NT2/D1 (cell line): ENCODE results near the gene CACNA1C.

Source experiments
- DNase-seq: peaks from one replicate; pipeline ENCODE4 v3.0.0-alpha.2; 2011; ENCODE audit warnings: low read depth, low spot score
- H3K27me3 ChIP-seq: 2 replicates; pipeline ENCODE4 v1.6.0; 2011; ENCODE audit warnings: mild to moderate bottlenecking; ENCODE audit not compliant: insufficient read length, insufficient read depth
- H3K36me3 ChIP-seq: 2 replicates; pipeline ENCODE4 v1.6.1; 2011; ENCODE audit warnings: mild to moderate bottlenecking, low read length, mixed read lengths; ENCODE audit not compliant: insufficient read depth, insufficient read length
- H3K4me1 ChIP-seq: 2 replicates; pipeline ENCODE4 v1.5.1; 2011; ENCODE audit not compliant: insufficient read depth, insufficient read length
- H3K4me3 ChIP-seq: 2 replicates; pipeline ENCODE4 v1.5.1; 2011; ENCODE audit warnings: low read depth; ENCODE audit not compliant: insufficient read length
- H3K9ac ChIP-seq: 2 replicates; pipeline ENCODE4 v1.6.0; 2011; ENCODE audit warnings: low read depth; ENCODE audit not compliant: insufficient read length
- H3K9me3 ChIP-seq: 2 replicates; pipeline ENCODE4 v1.5.1; 2011; ENCODE audit warnings: mild to moderate bottlenecking, low read length; ENCODE audit not compliant: insufficient read depth
- SUZ12 ChIP-seq: IDR thresholded peaks from 2 replicates; pipeline ENCODE4 v1.6.1; 2011; ENCODE audit not compliant: insufficient read length, insufficient read depth; ENCODE audit errors: extremely low read depth
- YY1 ChIP-seq: IDR thresholded peaks from 2 replicates; pipeline ENCODE4 v1.6.1; 2011; ENCODE audit not compliant: insufficient read length, insufficient read depth
- ZNF274 ChIP-seq: IDR thresholded peaks from 2 replicates; pipeline ENCODE4 v1.6.1; 2011; ENCODE audit warnings: mild to moderate bottlenecking, low read depth, low read length

Gene CACNA1C

DNA sequence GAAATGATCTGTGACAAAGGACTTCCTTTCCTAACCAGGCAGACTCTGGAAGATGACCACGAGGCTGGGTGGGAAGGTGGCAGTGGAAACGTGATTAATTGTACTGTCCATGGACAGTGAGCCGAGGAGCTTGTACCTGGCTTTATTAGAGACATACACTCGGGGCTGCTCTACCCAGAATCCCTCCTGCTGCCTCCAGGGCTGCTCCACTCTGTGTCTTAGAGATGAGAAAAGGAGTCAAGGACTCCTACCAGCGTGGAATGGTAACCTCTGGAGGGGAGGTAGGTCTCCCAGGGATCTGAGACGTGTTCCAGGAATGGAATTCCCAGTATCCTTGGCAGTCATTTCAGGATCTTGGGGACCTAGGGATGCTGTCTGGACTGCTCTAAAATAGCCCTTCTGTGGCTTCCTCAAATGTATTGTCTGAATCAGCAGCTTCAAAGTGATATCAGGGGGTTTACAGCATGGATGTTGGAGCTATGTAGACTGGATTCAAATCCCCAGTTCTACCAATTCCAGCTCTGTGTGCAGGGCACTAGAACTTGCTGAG is 237.8 kb downstream of the CACNA1C start:
- Histone ChIP-seq H3K9me3 (no peaks in the 10 kb centered on the region), H3K36me3 (no peaks in the 10 kb centered on the region), H3K9ac (no peak overlapping the region), H3K4me3 (no peak overlapping the region), H3K4me1 (peaks cover 42% of the 10 kb centered on the region), H3K27me3 (no peaks in the 10 kb centered on the region)
- no peak for DNase-seq
- TF ChIP-seq ZNF274: no peak
- TF ChIP-seq SUZ12: no peak
- no peak for TF ChIP-seq YY1

- peaks cover 49% of the 10 kb centered on the region for H3K4me1 ChIP-seq
- TF ChIP-seq SUZ12 (no peak), YY1 (peak; percentile 22)
- no peaks in the 10 kb centered on the region for H3K27me3 ChIP-seq
- H3K36me3 ChIP-seq: no peaks in the 10 kb centered on the region
- H3K9me3 ChIP-seq: no peaks in the 10 kb centered on the region
- no peak overlapping the region for H3K9ac ChIP-seq
- DNase-seq: peak; percentile 87
- no peak overlapping the region for H3K4me3 ChIP-seq
Measured at GRCh38 chr12:2291182-2291832, 238.5 kb downstream of the CACNA1C start.

- H3K36me3 ChIP-seq: no peaks in the 10 kb centered on the region
- no peak for DNase-seq
- peaks cover 43% of the 10 kb centered on the region for H3K4me1 ChIP-seq
- H3K4me3 ChIP-seq: no peak overlapping the region
- no peaks in the 10 kb centered on the region for H3K9me3 ChIP-seq
- no peaks in the 10 kb centered on the region for H3K27me3 ChIP-seq
- TF ChIP-seq YY1 (no peak), SUZ12 (no peak), ZNF274 (no peak)
- no peak overlapping the region for H3K9ac ChIP-seq
Measured at GRCh38 chr12:2291947-2292346, 239.2 kb downstream of the CACNA1C start.

DNA sequence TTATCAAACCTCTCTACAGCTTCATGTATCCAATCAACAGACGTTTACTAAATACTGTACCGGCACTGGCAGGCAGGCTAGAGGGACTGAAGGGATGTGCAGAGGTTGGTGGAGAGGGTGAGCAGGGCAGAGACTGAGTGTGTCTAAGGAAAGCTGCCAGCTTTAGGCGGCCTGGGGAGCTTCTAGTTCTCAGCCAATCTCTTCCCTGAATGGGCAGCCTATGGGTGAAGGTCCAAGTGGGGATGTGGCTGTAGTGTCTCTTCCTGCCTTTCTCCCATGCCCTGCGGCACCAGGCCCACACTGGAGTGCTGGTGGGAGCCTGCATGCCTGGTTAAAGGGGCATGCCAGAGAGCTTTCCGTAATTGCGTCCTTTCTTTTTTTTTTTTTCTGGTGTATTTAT is 239.8 kb downstream of the CACNA1C start:
- no peak overlapping the region for H3K9ac ChIP-seq
- TF ChIP-seq SUZ12 (no peak), ZNF274 (no peak), YY1 (no peak)
- no peak overlapping the region for H3K4me3 ChIP-seq
- DNase-seq: no peak
- no peaks in the 10 kb centered on the region for H3K27me3 ChIP-seq
- peaks cover 38% of the 10 kb centered on the region for H3K4me1 ChIP-seq
- H3K36me3 ChIP-seq: no peaks in the 10 kb centered on the region
- no peaks in the 10 kb centered on the region for H3K9me3 ChIP-seq

GRCh38 chr12:2294651-2295475 is 242.1 kb downstream of the CACNA1C start:
- no peak for DNase-seq
- H3K27me3 ChIP-seq: no peaks in the 10 kb centered on the region
- no peaks in the 10 kb centered on the region for H3K36me3 ChIP-seq
- no peak overlapping the region for H3K4me3 ChIP-seq
- no peak overlapping the region for H3K9ac ChIP-seq
- H3K9me3 ChIP-seq: no peaks in the 10 kb centered on the region
- no peak for TF ChIP-seq SUZ12
- TF ChIP-seq ZNF274: no peak
- no peak for TF ChIP-seq YY1
- H3K4me1 ChIP-seq: peaks cover 24% of the 10 kb centered on the region

GRCh38 chr12:2295941-2296461 is 243.2 kb downstream of the CACNA1C start:
- no peak for DNase-seq
- Histone ChIP-seq H3K4me3 (no peak overlapping the region), H3K9ac (no peak overlapping the region), H3K4me1 (peaks cover 24% of the 10 kb centered on the region), H3K27me3 (no peaks in the 10 kb centered on the region), H3K36me3 (no peaks in the 10 kb centered on the region), H3K9me3 (no peaks in the 10 kb centered on the region)
- TF ChIP-seq YY1 (no peak), ZNF274 (no peak), SUZ12 (no peak)

DNA sequence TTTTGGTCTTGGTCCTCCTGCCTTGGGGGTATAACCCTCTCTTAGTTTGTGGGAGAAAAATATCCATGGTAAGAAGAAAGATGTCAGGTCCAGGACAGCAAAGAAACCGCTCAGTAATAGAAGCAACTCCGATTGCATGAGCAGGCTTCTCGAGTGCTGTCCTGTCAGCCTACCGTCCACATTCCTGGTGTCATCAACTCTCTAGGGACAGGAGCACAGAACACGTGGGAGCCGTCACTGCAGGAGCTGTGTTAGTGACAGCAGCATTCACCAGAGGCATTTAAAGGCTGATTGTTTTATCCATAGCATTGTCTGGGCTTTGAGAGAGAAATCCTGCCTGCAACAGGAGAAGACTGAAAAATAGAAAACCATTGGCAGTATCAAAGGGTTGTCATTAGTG is 244.2 kb downstream of the CACNA1C start:
- Histone ChIP-seq H3K4me1 (peaks cover 27% of the 10 kb centered on the region), H3K9me3 (no peaks in the 10 kb centered on the region), H3K9ac (no peak overlapping the region), H3K4me3 (no peak overlapping the region), H3K36me3 (no peaks in the 10 kb centered on the region), H3K27me3 (no peaks in the 10 kb centered on the region)
- DNase-seq: no peak
- TF ChIP-seq SUZ12 (no peak), YY1 (no peak), ZNF274 (no peak)
